OCI-LY7 (cell line): ENCODE results near the gene LGI4.

Experiments
- EZH2phosphoT487 ChIP-seq: fragments of 200-600 bp; sonication (generic); IDR thresholded peaks from 2 replicates; pipeline ENCODE4 v1.6.1; 2018; ENCODE audit warnings: low read depth, borderline replicate concordance, mild to moderate bottlenecking, mixed run types, antibody characterized with exemption, low read length, moderate library complexity, mixed read lengths
- TF ChIP-seq, protein P1 (sequence below): fragments of 200-600 bp; sonication (generic); conservative IDR thresholded peaks from 2 replicates; pipeline ENCODE4 v1.5.1; 2014; ENCODE audit warnings: mild to moderate bottlenecking, antibody characterized with exemption, low read length, moderate library complexity, mixed read lengths

- TF ChIP-seq, protein P1, sequence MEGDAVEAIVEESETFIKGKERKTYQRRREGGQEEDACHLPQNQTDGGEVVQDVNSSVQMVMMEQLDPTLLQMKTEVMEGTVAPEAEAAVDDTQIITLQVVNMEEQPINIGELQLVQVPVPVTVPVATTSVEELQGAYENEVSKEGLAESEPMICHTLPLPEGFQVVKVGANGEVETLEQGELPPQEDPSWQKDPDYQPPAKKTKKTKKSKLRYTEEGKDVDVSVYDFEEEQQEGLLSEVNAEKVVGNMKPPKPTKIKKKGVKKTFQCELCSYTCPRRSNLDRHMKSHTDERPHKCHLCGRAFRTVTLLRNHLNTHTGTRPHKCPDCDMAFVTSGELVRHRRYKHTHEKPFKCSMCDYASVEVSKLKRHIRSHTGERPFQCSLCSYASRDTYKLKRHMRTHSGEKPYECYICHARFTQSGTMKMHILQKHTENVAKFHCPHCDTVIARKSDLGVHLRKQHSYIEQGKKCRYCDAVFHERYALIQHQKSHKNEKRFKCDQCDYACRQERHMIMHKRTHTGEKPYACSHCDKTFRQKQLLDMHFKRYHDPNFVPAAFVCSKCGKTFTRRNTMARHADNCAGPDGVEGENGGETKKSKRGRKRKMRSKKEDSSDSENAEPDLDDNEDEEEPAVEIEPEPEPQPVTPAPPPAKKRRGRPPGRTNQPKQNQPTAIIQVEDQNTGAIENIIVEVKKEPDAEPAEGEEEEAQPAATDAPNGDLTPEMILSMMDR, result no peak
- no peak for TF ChIP-seq EZH2phosphoT487
Observed at GRCh38 chr19:35132254-35132653, 2.6 kb downstream of the LGI4 start.
